Stimulated activated CD8-positive, alpha-beta memory T cell treated with anti-CD3 and anti-CD28 coated beads, Interleukin-12 subunit alpha, Interleukin-12 subunit beta, amount 100 ng/mL, for 1 hour (primary cell): ENCODE measurements around the gene DAB2.
"Not testable (repeated sequence)": the region's sequence is repeated elsewhere in the genome, so short reads cannot be mapped to it uniquely, and the experiment has no call there.

ENCODE experiments used
- DNase-seq: peaks from one replicate; pipeline ENCODE4 v3.0.0-alpha.2; 2020; ENCODE audit warnings: low read depth

DAB2 gene

GRCh38 chr5:39340506-39340905 is 84.3 kb downstream of the DAB2 start:
- no peak for DNase-seq

- no peak for DNase-seq
Observed at GRCh38 chr5:39337252-39337915, 87.4 kb downstream of the DAB2 start.

GRCh38 chr5:39334296-39334695 is 90.5 kb downstream of the DAB2 start:
- DNase-seq: not testable (repeated sequence)

DNA sequence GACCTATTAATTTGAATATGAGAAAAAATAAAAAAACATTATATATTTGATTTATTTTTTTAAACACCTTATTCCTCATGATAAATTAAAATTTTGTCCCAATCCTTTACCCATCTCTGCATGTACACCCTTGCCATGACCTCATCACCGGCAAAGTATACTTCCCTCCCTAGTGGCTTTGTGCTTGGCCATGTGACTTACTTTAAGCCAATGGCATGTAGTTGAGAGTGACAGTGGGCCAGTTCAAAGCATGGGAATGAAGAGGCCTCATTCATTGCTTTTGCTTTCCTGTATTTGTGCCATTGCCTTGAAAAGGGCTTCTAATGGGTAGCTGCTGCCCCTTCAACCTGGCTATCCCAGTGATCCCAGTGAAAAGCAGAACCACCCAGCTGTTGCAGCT is 91.7 kb downstream of the DAB2 start:
- DNase-seq: no peak

DNA sequence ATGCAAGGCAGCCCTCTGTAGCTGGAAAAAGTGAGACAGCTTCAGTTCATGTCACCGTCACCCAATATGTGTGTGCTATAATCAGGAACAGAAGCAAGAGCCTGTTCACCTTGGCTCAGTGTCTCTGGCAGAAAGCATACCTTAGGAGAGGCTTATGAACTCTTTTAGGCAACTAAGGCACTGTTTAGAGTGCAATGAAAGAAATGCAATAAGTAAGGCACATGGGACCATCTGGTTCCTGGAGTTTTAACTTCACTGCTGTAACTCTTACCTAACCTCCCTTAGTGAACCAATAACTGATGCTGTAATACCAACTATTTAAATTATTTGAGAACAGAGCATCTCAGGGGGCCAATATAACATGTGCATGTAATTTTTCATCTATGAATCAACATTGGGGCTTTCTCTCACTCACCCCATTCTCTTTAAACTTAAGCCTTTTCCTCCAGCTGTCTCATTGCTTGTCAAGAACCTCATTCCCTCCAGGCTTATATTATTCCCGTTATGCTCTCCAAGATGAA is 92.9 kb downstream of the DAB2 start:
- DNase-seq: no peak

- no peak for DNase-seq
Observed at GRCh38 chr5:39328731-39329130, 96.0 kb downstream of the DAB2 start.

GRCh38 chr5:39323542-39323941 is 101.2 kb downstream of the DAB2 start:
- no peak for DNase-seq
